Mammary epithelial cell (primary cell): ENCODE data around the gene TMEM87B.

Source experiments
- CTCF ChIP-seq, 2 donors: IDR thresholded peaks in 1 of 2; conservative IDR thresholded peaks in 1 of 2; 2 replicates each; pipeline ENCODE4 v1.5.1; 2011 to 2012; ENCODE audit warnings: inconsistent platforms in 2 of 2, low read length in 2 of 2, mild to moderate bottlenecking in 2 of 2, control low read depth in 1 of 2, low read depth in 1 of 2; ENCODE audit not compliant: insufficient read depth in 1 of 2; ENCODE audit errors: extremely low read depth in 1 of 2
- EZH2 ChIP-seq: IDR thresholded peaks from 2 replicates; pipeline ENCODE4 v1.6.1; 2012; ENCODE audit warnings: low read length, inconsistent platforms, borderline replicate concordance

GRCh38 chr2:112151701-112152440 lies 96.8 kb downstream of the TMEM87B start:
- TF ChIP-seq CTCF (conservative IDR thresholded peaks at IDR 0.05 in 1 of 2, IDR thresholded peaks at IDR 0.05 in 1 of 2; ENCODE audit: extremely low read depth in 1 of 2, insufficient read depth in 1 of 2, low read depth in 1 of 2, low read length in 2 of 2) (no peak), EZH2 (no peak)
